H9 (cell line): Measurements from ENCODE around the gene DHRSX. TPM values are rescaled to one million over a fixed set of nuclear protein-coding genes. Genes with fewer than 3 reads are reported as not detected.

ENCODE experiments used
- DNase-seq: peaks from one replicate; pipeline ENCODE4 v3.0.0-alpha.2; 2017
- H2AFZ ChIP-seq: one replicate; pipeline ENCODE4 v1.6.1; 2013; ENCODE audit warnings: mild to moderate bottlenecking, low read length, control low read depth, moderate library complexity
- H2AK5ac ChIP-seq: 2 replicates; pipeline ENCODE4 v1.6.1; 2013; ENCODE audit warnings: low read length, control low read depth, mixed read lengths; ENCODE audit not compliant: insufficient read length
- H2BK120ac ChIP-seq: one replicate; pipeline ENCODE4 v1.6.1; 2013; ENCODE audit warnings: low read depth, mild to moderate bottlenecking, low read length, control low read depth, inconsistent platforms; ENCODE audit not compliant: poor library complexity, severe bottlenecking
- H2BK12ac ChIP-seq: 2 replicates; pipeline ENCODE4 v1.6.1; 2013; ENCODE audit warnings: low read length, control low read depth, mixed read lengths, low read depth; ENCODE audit not compliant: insufficient read length
- H2BK15ac ChIP-seq: 2 replicates; pipeline ENCODE4 v1.6.1; 2013; ENCODE audit warnings: low read depth, low read length, control low read depth
- H2BK20ac ChIP-seq: one replicate; pipeline ENCODE4 v1.6.1; 2013; ENCODE audit warnings: low read depth, mild to moderate bottlenecking, low read length, control low read depth, inconsistent platforms; ENCODE audit not compliant: poor library complexity, severe bottlenecking
- H2BK5ac ChIP-seq: 2 replicates; pipeline ENCODE4 v1.6.1; 2013; ENCODE audit warnings: low read length, control low read depth, mixed read lengths; ENCODE audit not compliant: insufficient read length
- H3K14ac ChIP-seq: 2 replicates; pipeline ENCODE4 v1.6.1; 2013; ENCODE audit warnings: low read length, control low read depth; ENCODE audit not compliant: insufficient read depth
- H3K18ac ChIP-seq: 2 replicates; pipeline ENCODE4 v1.6.1; 2013; ENCODE audit warnings: low read depth, mild to moderate bottlenecking, mixed read lengths, low read length, control low read depth; ENCODE audit not compliant: insufficient read length
- H3K23ac ChIP-seq: 2 replicates; pipeline ENCODE4 v1.6.1; 2013; ENCODE audit warnings: low read length, control low read depth, mixed read lengths, low read depth; ENCODE audit not compliant: insufficient read length
- H3K23me2 ChIP-seq: 2 replicates; pipeline ENCODE4 v1.6.1; 2013; ENCODE audit warnings: low read depth, mild to moderate bottlenecking, mixed read lengths, low read length, control low read depth; ENCODE audit not compliant: insufficient read length, poor library complexity, severe bottlenecking
- H3K27ac ChIP-seq: 2 replicates; pipeline ENCODE4 v1.5.1; 2013; ENCODE audit warnings: low read length, control low read depth, mixed read lengths, low read depth; ENCODE audit not compliant: insufficient read length
- H3K27me3 ChIP-seq: 2 replicates; pipeline ENCODE4 v1.6.1; 2013; ENCODE audit warnings: low read length, control low read depth, inconsistent platforms; ENCODE audit not compliant: insufficient read depth
- H3K4ac ChIP-seq: 2 replicates; pipeline ENCODE4 v1.6.1; 2013; ENCODE audit warnings: low read depth, mild to moderate bottlenecking, control low read depth, inconsistent platforms, low read length, moderate library complexity
- H3K4me1 ChIP-seq: 2 replicates; pipeline ENCODE4 v1.6.1; 2013; ENCODE audit warnings: low read length, control low read depth, inconsistent platforms; ENCODE audit not compliant: insufficient read depth
- H3K4me2 ChIP-seq: 2 replicates; pipeline ENCODE4 v1.6.1; 2013; ENCODE audit warnings: low read length, control low read depth, mixed read lengths; ENCODE audit not compliant: insufficient read length, insufficient read depth
- H3K56ac ChIP-seq: 2 replicates; pipeline ENCODE4 v1.6.1; 2013; ENCODE audit warnings: low read depth, mild to moderate bottlenecking, mixed read lengths, low read length, control low read depth; ENCODE audit not compliant: insufficient read length
- H3K79me1 ChIP-seq: 2 replicates; pipeline ENCODE4 v1.6.1; 2013; ENCODE audit warnings: low read depth, mild to moderate bottlenecking, moderate library complexity, low read length, control low read depth, inconsistent platforms; ENCODE audit not compliant: insufficient read depth, poor library complexity, severe bottlenecking
- H3K79me2 ChIP-seq: 2 replicates; pipeline ENCODE4 v1.6.1; 2013; ENCODE audit warnings: low read length, control low read depth, inconsistent platforms; ENCODE audit not compliant: insufficient read depth
- H3K9ac ChIP-seq: 2 replicates; pipeline ENCODE4 v1.6.1; 2013; ENCODE audit warnings: low read length, control low read depth, mixed read lengths; ENCODE audit not compliant: insufficient read length; ENCODE audit errors: extremely low read depth
- H3K9me3 ChIP-seq: one replicate; pipeline ENCODE4 v1.6.1; 2013; ENCODE audit warnings: low read depth, low read length, inconsistent platforms; ENCODE audit not compliant: control insufficient read depth
- H3T11ph ChIP-seq: one replicate; pipeline ENCODE4 v1.6.1; 2013; ENCODE audit warnings: mild to moderate bottlenecking, low read length, control low read depth, inconsistent platforms
- H4K20me1 ChIP-seq: one replicate; pipeline ENCODE4 v1.6.1; 2013; ENCODE audit not compliant: control insufficient read depth, insufficient read length, insufficient read depth
- H4K5ac ChIP-seq: 2 replicates; pipeline ENCODE4 v1.6.1; 2013; ENCODE audit warnings: low read depth, mild to moderate bottlenecking, mixed read lengths, low read length, control low read depth; ENCODE audit not compliant: insufficient read length
- H4K8ac ChIP-seq: replicated peaks from 2 replicates; pipeline ENCODE4 v1.6.1; 2013; ENCODE audit warnings: low read length, control low read depth, mixed read lengths, low read depth; ENCODE audit not compliant: insufficient read length
- H4K91ac ChIP-seq: 2 replicates; pipeline ENCODE4 v1.6.1; 2013; ENCODE audit warnings: low read depth, mild to moderate bottlenecking, moderate library complexity, mixed read lengths, low read length, control low read depth; ENCODE audit not compliant: insufficient read length
- H3K27ac Mint-ChIP-seq, 3 experiments: 2 replicates in 2 of 3; 3 replicates in 1 of 3; pipeline ENCODE4 v1.8.0; 2020 to 2021; ENCODE audit warnings: mixed read lengths in 3 of 3, mild to moderate bottlenecking in 1 of 3, moderate library complexity in 1 of 3
- H3K27me3 Mint-ChIP-seq: 2 replicates; pipeline ENCODE4 v1.8.0; 2021; ENCODE audit warnings: low read depth, mild to moderate bottlenecking, moderate library complexity, mixed read lengths
- H3K36me3 Mint-ChIP-seq, 3 experiments: 2 replicates in 2 of 3; 3 replicates in 1 of 3; pipeline ENCODE4 v1.8.0; 2020 to 2021; ENCODE audit warnings: low read depth in 3 of 3, mixed read lengths in 3 of 3; ENCODE audit not compliant: insufficient read depth in 1 of 3
- H3K4me1 Mint-ChIP-seq, 2 experiments: 2 replicates each; pipeline ENCODE4 v1.8.0; 2020; ENCODE audit warnings: mixed read lengths in 2 of 2
- H3K4me3 Mint-ChIP-seq, 2 experiments: 2 replicates in 1 of 2; 3 replicates in 1 of 2; pipeline ENCODE4 v1.8.0; 2020 to 2021; ENCODE audit warnings: mild to moderate bottlenecking in 2 of 2, mixed read lengths in 2 of 2, moderate library complexity in 1 of 2
- H3K9me3 Mint-ChIP-seq, 2 experiments: 2 replicates in 1 of 2; 3 replicates in 1 of 2; pipeline ENCODE4 v1.8.0; 2020; ENCODE audit warnings: mild to moderate bottlenecking in 2 of 2, mixed read lengths in 2 of 2, moderate library complexity in 1 of 2
- CTCF ChIP-seq: fragments of 200-600 bp; sonication (generic); conservative IDR thresholded peaks from 3 replicates; pipeline ENCODE4 v1.8.0; 2021; ENCODE audit warnings: antibody characterized with exemption, mild to moderate bottlenecking
- WGBS: extraction: QIAGEN DNeasy Blood & Tissue Kit; methylation state at CpG from one replicate; pipeline ENCODE4 v1.1.7; 2013; ENCODE audit warnings: missing lambda C conversion rate, low lambda C conversion rate, mixed read lengths; ENCODE audit not compliant: insufficient read length; ENCODE audit errors: extremely low coverage; 5-methylcytosine and 5-hydroxymethylcytosine counted together
- total RNA-seq: library from RNA; stranded (reverse); gene quantifications from 2 replicates; pipeline ENCODE4 v1.2.1, GENCODE V29; 2021

DHRSX gene
- total RNA-seq, 1 experiment from 2014 or later = 44.0 TPM

- no peak overlapping the region for H3K4me2 ChIP-seq
- no peak overlapping the region for H2BK5ac ChIP-seq
- no peak overlapping the region for H4K91ac ChIP-seq
- H3K14ac ChIP-seq = no peak overlapping the region
- no peaks in the 10 kb centered on the region for H3K4me1 ChIP-seq
- H2BK120ac ChIP-seq = no peak overlapping the region
- no peak overlapping the region for H2AFZ ChIP-seq
- no peak overlapping the region for H3K56ac ChIP-seq
- no CpG with 5 or more reads among the region's 3 CpGs for WGBS
- no peak overlapping the region for H3T11ph ChIP-seq
- H3K79me2 ChIP-seq = no peaks in the 10 kb centered on the region
- Mint-ChIP-seq H3K4me1 (peaks cover 0 to 7% of the 10 kb centered on the region in 2 experiments; a peak in 1 of 4 replicates), H3K27me3 (peaks cover 1% of the 10 kb centered on the region), H3K9me3 (peaks cover 29 to 30% of the 10 kb centered on the region in 2 experiments), H3K36me3 (peaks cover 42 to 47% (median 45%) of the 10 kb centered on the region in 3 experiments), H3K27ac (no peak overlapping the region), H3K4me3 (no peak overlapping the region)
- no peak for TF ChIP-seq CTCF
- H4K8ac ChIP-seq = no peak overlapping the region
- H3K79me1 ChIP-seq = no peaks in the 10 kb centered on the region
- H3K27me3 ChIP-seq = no peaks in the 10 kb centered on the region
- no peak overlapping the region for H3K18ac ChIP-seq
- no peak for DNase-seq
- H3K9ac ChIP-seq = no peak overlapping the region
- no peak overlapping the region for H2AK5ac ChIP-seq
- H4K5ac ChIP-seq = no peak overlapping the region
- no peak overlapping the region for H2BK12ac ChIP-seq
- H2BK20ac ChIP-seq = no peak overlapping the region
- H3K23ac ChIP-seq = no peak overlapping the region
- no peak overlapping the region for H3K4ac ChIP-seq
- no peaks in the 10 kb centered on the region for H3K23me2 ChIP-seq
- H3K9me3 ChIP-seq = peaks cover 14% of the 10 kb centered on the region
- no peaks in the 10 kb centered on the region for H4K20me1 ChIP-seq
- no peak overlapping the region for H2BK15ac ChIP-seq
- no peak overlapping the region for H3K27ac ChIP-seq
These were observed 216.6 kb downstream of the DHRSX start for GRCh38 chrX:2284133-2284532.
